CD14-positive monocyte (primary cell): ENCODE results near the gene FRMD7. TPM values are rescaled to one million over a fixed set of nuclear protein-coding genes. Genes with fewer than 3 reads are reported as not detected.

Experiments
- DNase-seq, 3 donors: peaks; one replicate each; pipeline ENCODE4 v3.0.0-alpha.2; 2011 to 2022
- H2AFZ ChIP-seq: 2 replicates; pipeline ENCODE4 v1.6.0; 2012; ENCODE audit warnings: mild to moderate bottlenecking, low read depth, low read length, inconsistent platforms; ENCODE audit not compliant: insufficient read depth, poor library complexity, severe bottlenecking
- H3K27ac ChIP-seq, 2 donors: 1 replicate in 1 of 2; 2 replicates in 1 of 2; pipeline ENCODE4 v1.5.1; 2012 to 2013; ENCODE audit warnings: low read length in 2 of 2, control low read depth in 1 of 2, inconsistent platforms in 1 of 2, low read depth in 1 of 2, mild to moderate bottlenecking in 1 of 2
- H3K27me3 ChIP-seq, 2 donors: one replicate each; pipeline versions ENCODE4 v1.6.0 to v1.6.1; 2011 to 2013; ENCODE audit warnings: low read length in 2 of 2; ENCODE audit not compliant: control insufficient read depth in 2 of 2, insufficient read depth in 2 of 2
- H3K36me3 ChIP-seq, 2 donors: replicated peaks in 1 of 2; 1 replicate in 1 of 2; 2 replicates in 1 of 2; pipeline versions ENCODE4 v1.5.1 to v1.6.1; 2012 to 2013; ENCODE audit warnings: low read length in 2 of 2, control low read depth in 1 of 2, inconsistent platforms in 1 of 2, mild to moderate bottlenecking in 1 of 2; ENCODE audit not compliant: insufficient read depth in 2 of 2, control insufficient read depth in 1 of 2
- H3K4me1 ChIP-seq, 2 donors: 1 replicate in 1 of 2; 2 replicates in 1 of 2; pipeline versions ENCODE4 v1.5.1 to v1.6.1; 2012 to 2013; ENCODE audit warnings: low read length in 2 of 2, control low read depth in 1 of 2, inconsistent platforms in 1 of 2, mild to moderate bottlenecking in 1 of 2, moderate library complexity in 1 of 2; ENCODE audit not compliant: insufficient read depth in 2 of 2, control insufficient read depth in 1 of 2
- H3K4me2 ChIP-seq: replicated peaks from 2 replicates; pipeline ENCODE3; 2012; ENCODE audit warnings: low read length, moderate library complexity, mild to moderate bottlenecking; ENCODE audit not compliant: poor library complexity, severe bottlenecking; ENCODE audit errors: extremely low read depth
- H3K4me3 ChIP-seq, 3 experiments: fragments of 200-600 bp in 1 of 3; sonication (generic) in 1 of 3; replicated peaks in 1 of 3; 1 replicate in 2 of 3; 2 replicates in 1 of 3; pipeline ENCODE4 v1.5.1; 2011 to 2013; ENCODE audit warnings: low read length in 3 of 3, mild to moderate bottlenecking in 3 of 3, control low read depth in 2 of 3, low read depth in 2 of 3, inconsistent platforms in 1 of 3, moderate library complexity in 1 of 3
- H3K79me2 ChIP-seq: 2 replicates; pipeline ENCODE4 v1.6.0; 2012; ENCODE audit warnings: mild to moderate bottlenecking, control low read depth, inconsistent platforms, low read length, moderate library complexity; ENCODE audit not compliant: insufficient read depth
- H3K9ac ChIP-seq: 2 replicates; pipeline ENCODE4 v1.6.0; 2017; ENCODE audit warnings: low read length, mild to moderate bottlenecking; ENCODE audit not compliant: insufficient read depth, poor library complexity, severe bottlenecking
- H3K9me3 ChIP-seq, 2 donors: replicated peaks in 1 of 2; 1 replicate in 1 of 2; 2 replicates in 1 of 2; pipeline versions ENCODE4 v1.5.1 to v1.6.1; 2012 to 2013; ENCODE audit warnings: low read length in 2 of 2, control low read depth in 1 of 2; ENCODE audit not compliant: control insufficient read depth in 1 of 2, insufficient read depth in 1 of 2
- H4K20me1 ChIP-seq: 2 replicates; pipeline ENCODE4 v1.6.0; 2012; ENCODE audit warnings: mild to moderate bottlenecking, low read length, control low read depth, moderate library complexity; ENCODE audit not compliant: insufficient read depth
- H3K27ac Mint-ChIP-seq, 7 donors: one replicate each; pipeline ENCODE4 v1.8.0; 2020; ENCODE audit warnings: mild to moderate bottlenecking in 7 of 7, mixed read lengths in 7 of 7, moderate library complexity in 6 of 7, inconsistent platforms in 2 of 7
- H3K27me3 Mint-ChIP-seq, 3 donors: one replicate each; pipeline ENCODE4 v1.8.0; 2021 to 2022; ENCODE audit warnings: low read depth in 3 of 3, mild to moderate bottlenecking in 3 of 3, mixed read lengths in 3 of 3, moderate library complexity in 3 of 3, inconsistent platforms in 1 of 3
- H3K36me3 Mint-ChIP-seq, 2 donors: one replicate each; pipeline ENCODE4 v1.8.0; 2020; ENCODE audit warnings: mixed read lengths in 2 of 2, inconsistent platforms in 1 of 2, mild to moderate bottlenecking in 1 of 2
- H3K4me1 Mint-ChIP-seq: one replicate; pipeline ENCODE4 v1.8.0; 2020; ENCODE audit warnings: mild to moderate bottlenecking, mixed read lengths
- H3K4me3 Mint-ChIP-seq, 2 donors: one replicate each; pipeline ENCODE4 v1.8.0; 2020; ENCODE audit warnings: mild to moderate bottlenecking in 2 of 2, mixed read lengths in 2 of 2, moderate library complexity in 1 of 2
- H3K9me3 Mint-ChIP-seq, 7 donors: one replicate each; pipeline ENCODE4 v1.8.0; 2020 to 2022; ENCODE audit warnings: mixed read lengths in 7 of 7, mild to moderate bottlenecking in 6 of 7, moderate library complexity in 6 of 7, inconsistent platforms in 2 of 7
- WGBS: methylation state at CpG from one replicate; pipeline ENCODE4 v1.1.5; 2013; ENCODE audit warnings: missing lambda C conversion rate; ENCODE audit not compliant: insufficient coverage; 5-methylcytosine and 5-hydroxymethylcytosine counted together
- intact Hi-C, 2 donors: fragments of 100-400 bp; cut with micrococcal nuclease; formaldehyde crosslinking; loops; one replicate each; pipeline versions ENCODE4 v1.15.0 to v1.15.1; 2023
- polyA plus RNA-seq, 3 donors: library from polyadenylated mRNA; depleted of rRNA in 1 of 3; unstranded in 2 of 3; stranded (reverse) in 1 of 3; fragments of 300-500 nt in 2 of 3; fragments of >200 nt in 1 of 3; fragmentation: Illumina TruSeq in 2 of 3; gene quantifications; 1 replicate in 2 of 3; 2 replicates in 1 of 3; pipeline ENCODE4 v1.2.3, GENCODE V29; 2012 to 2021
- TF ChIP-seq, protein P1 (sequence below): fragments of 200-600 bp; IDR thresholded peaks from one replicate; pipeline ENCODE4 v1.8.0; 2022; ENCODE audit warnings: antibody characterized with exemption, mild to moderate bottlenecking

Gene FRMD7
- polyA plus RNA-seq, 3 donors: not detected

DNA sequence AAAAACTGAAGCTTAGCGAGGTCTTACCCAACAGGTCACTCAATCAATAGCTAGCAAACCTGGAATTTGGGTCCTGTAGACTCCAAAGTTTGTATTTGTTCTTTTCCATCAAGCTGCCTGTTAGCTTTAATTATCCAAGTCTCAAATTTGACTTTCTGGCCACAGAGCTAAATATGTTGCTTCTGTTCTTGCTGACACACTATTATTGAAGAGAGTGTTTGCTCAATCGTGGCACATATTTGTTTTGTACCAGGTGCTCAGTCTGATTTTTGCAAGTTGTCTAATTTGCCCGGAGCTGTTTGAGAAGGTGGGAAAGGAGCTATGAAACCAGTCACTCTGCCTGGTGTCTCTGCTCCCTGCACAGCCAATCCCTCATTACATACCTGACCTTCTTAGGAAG, 41.7 kb upstream of the FRMD7 start:
- Histone ChIP-seq H3K9me3 (no peaks in the 10 kb centered on the region), H3K9ac (no peak overlapping the region), H4K20me1 (no peaks in the 10 kb centered on the region), H3K27me3 (peaks cover 0 to 6% of the 10 kb centered on the region in 2 donors), H3K36me3 (no peaks in the 10 kb centered on the region), H3K4me2 (no peak overlapping the region), H3K79me2 (no peaks in the 10 kb centered on the region), H3K4me3 (no peak overlapping the region), H3K27ac (no peak overlapping the region), H3K4me1 (no peaks in the 10 kb centered on the region), H2AFZ (no peak overlapping the region)
- Mint-ChIP-seq H3K27ac (peak overlapping the region in 1 of 7 donors; percentile 65), H3K9me3 (peaks cover 0 to 3% (median 0%) of the 10 kb centered on the region in 7 donors), H3K36me3 (no peaks in the 10 kb centered on the region), H3K4me1 (no peaks in the 10 kb centered on the region), H3K4me3 (no peak overlapping the region), H3K27me3 (peaks cover 0 to 7% (median 2%) of the 10 kb centered on the region in 3 donors)
- TF ChIP-seq, protein P1, sequence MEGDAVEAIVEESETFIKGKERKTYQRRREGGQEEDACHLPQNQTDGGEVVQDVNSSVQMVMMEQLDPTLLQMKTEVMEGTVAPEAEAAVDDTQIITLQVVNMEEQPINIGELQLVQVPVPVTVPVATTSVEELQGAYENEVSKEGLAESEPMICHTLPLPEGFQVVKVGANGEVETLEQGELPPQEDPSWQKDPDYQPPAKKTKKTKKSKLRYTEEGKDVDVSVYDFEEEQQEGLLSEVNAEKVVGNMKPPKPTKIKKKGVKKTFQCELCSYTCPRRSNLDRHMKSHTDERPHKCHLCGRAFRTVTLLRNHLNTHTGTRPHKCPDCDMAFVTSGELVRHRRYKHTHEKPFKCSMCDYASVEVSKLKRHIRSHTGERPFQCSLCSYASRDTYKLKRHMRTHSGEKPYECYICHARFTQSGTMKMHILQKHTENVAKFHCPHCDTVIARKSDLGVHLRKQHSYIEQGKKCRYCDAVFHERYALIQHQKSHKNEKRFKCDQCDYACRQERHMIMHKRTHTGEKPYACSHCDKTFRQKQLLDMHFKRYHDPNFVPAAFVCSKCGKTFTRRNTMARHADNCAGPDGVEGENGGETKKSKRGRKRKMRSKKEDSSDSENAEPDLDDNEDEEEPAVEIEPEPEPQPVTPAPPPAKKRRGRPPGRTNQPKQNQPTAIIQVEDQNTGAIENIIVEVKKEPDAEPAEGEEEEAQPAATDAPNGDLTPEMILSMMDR: no peak
- intact Hi-C loops: no loop called here
- DNase-seq: no peak
- no CpG with 5 or more reads among the region's 3 CpGs for WGBS

DNA sequence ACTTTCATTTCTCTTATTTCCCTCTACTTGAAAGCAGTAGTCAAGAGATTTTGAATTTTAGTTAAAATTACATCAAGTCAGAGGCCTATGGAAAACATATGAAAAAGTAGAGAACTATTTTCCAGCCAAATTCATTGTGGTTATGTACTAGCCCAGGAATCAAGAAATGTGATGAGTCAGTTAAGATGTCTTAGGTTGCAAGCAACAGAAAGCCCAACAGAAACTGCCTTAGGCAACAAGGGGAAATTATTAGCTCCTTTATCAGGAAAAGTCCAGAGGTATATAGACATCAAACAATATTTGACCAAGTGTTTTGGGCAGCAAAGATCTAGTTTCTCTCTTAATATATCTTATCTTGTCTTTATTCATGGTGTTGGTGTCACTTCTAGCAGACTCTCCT, 37.8 kb upstream of the FRMD7 start:
- Mint-ChIP-seq H3K27ac (no peak overlapping the region), H3K9me3 (peaks cover 0 to 11% (median 5%) of the 10 kb centered on the region in 7 donors), H3K27me3 (peaks cover 0 to 8% (median 2%) of the 10 kb centered on the region in 3 donors), H3K36me3 (no peaks in the 10 kb centered on the region), H3K4me1 (peaks cover 4% of the 10 kb centered on the region), H3K4me3 (no peak overlapping the region)
- peaks cover 0 to 2% of the 10 kb centered on the region in 2 donors for H3K27me3 ChIP-seq
- no peaks in the 10 kb centered on the region for H3K4me1 ChIP-seq
- H3K9me3 ChIP-seq: no peaks in the 10 kb centered on the region
- H2AFZ ChIP-seq: no peak overlapping the region
- TF ChIP-seq, protein P1: no peak
- no peaks in the 10 kb centered on the region for H4K20me1 ChIP-seq
- no peak overlapping the region for H3K4me3 ChIP-seq
- intact Hi-C loops: no loop called here
- no peak for DNase-seq
- H3K36me3 ChIP-seq: no peaks in the 10 kb centered on the region
- no peak overlapping the region for H3K27ac ChIP-seq
- no peaks in the 10 kb centered on the region for H3K79me2 ChIP-seq
- H3K4me2 ChIP-seq: no peak overlapping the region
- H3K9ac ChIP-seq: no peak overlapping the region
